ENCODE measurements around the gene ANK3. TPM values are rescaled to one million over a fixed set of nuclear protein-coding genes. Genes with fewer than 3 reads are reported as not detected.
A peak's percentile ranks its signal among the peaks of the same experiment; 100 is the strongest.

ANK3 gene
- polyA plus RNA-seq, 3 donors, result not detected

DNA sequence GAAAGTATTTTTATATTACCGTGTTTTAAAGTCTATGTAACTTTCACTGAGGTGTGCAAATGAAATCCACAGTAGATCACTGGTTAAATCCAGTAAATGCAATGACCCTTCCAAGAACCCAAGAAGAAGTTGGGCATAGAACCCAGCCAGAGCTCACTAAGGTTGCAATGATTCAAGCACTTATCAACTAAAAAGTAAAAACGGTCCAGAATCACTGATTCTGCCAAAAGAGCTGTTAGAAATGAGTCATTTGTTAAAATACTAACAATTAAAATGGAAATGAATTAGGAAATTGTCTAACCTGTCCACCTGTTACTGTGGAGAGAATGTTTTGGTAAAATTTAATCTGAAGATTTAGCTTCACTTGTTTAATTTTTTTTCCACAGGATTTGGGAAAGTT lies 74.4 kb downstream of the ANK3 start:
- Histone ChIP-seq H3K27ac (ENCODE audit: low read depth in 1 of 2, low read length in 2 of 2) (no peak overlapping the region), H3K4me1 (ENCODE audit: control insufficient read depth in 1 of 2, insufficient read depth in 2 of 2, low read length in 2 of 2) (no peaks in the 10 kb centered on the region), H4K20me1 (ENCODE audit: insufficient read depth, low read length) (no peaks in the 10 kb centered on the region), H3K4me3 (replicated peaks in 1 of 3; ENCODE audit: low read depth in 2 of 3, low read length in 3 of 3) (no peak overlapping the region), H3K79me2 (ENCODE audit: insufficient read depth, low read length) (no peaks in the 10 kb centered on the region), H3K4me2 (replicated peaks; ENCODE audit: extremely low read depth, low read length, poor library complexity, severe bottlenecking) (no peak overlapping the region), H3K36me3 (replicated peaks in 1 of 2; ENCODE audit: control insufficient read depth in 1 of 2, insufficient read depth in 2 of 2, low read length in 2 of 2) (no peaks in the 10 kb centered on the region), H3K27me3 (ENCODE audit: control insufficient read depth in 2 of 2, insufficient read depth in 2 of 2, low read length in 2 of 2) (no peaks in the 10 kb centered on the region), H3K9ac (ENCODE audit: insufficient read depth, low read length, poor library complexity, severe bottlenecking) (no peak overlapping the region), H3K9me3 (replicated peaks in 1 of 2; ENCODE audit: control insufficient read depth in 1 of 2, insufficient read depth in 1 of 2, low read length in 2 of 2) (no peaks in the 10 kb centered on the region), H2AFZ (ENCODE audit: insufficient read depth, low read depth, low read length, poor library complexity, severe bottlenecking) (no peak overlapping the region)
- TF ChIP-seq, protein P1, sequence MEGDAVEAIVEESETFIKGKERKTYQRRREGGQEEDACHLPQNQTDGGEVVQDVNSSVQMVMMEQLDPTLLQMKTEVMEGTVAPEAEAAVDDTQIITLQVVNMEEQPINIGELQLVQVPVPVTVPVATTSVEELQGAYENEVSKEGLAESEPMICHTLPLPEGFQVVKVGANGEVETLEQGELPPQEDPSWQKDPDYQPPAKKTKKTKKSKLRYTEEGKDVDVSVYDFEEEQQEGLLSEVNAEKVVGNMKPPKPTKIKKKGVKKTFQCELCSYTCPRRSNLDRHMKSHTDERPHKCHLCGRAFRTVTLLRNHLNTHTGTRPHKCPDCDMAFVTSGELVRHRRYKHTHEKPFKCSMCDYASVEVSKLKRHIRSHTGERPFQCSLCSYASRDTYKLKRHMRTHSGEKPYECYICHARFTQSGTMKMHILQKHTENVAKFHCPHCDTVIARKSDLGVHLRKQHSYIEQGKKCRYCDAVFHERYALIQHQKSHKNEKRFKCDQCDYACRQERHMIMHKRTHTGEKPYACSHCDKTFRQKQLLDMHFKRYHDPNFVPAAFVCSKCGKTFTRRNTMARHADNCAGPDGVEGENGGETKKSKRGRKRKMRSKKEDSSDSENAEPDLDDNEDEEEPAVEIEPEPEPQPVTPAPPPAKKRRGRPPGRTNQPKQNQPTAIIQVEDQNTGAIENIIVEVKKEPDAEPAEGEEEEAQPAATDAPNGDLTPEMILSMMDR (IDR thresholded peaks at IDR 0.05), result no peak
- H3K9me3 Mint-ChIP-seq, result peaks cover 0 to 3% (median 1%) of the 10 kb centered on the region in 7 donors
- H3K36me3 Mint-ChIP-seq, result no peaks in the 10 kb centered on the region
- H3K27me3 Mint-ChIP-seq (ENCODE audit: low read depth in 3 of 3), result no peaks in the 10 kb centered on the region
- no peaks in the 10 kb centered on the region for H3K4me1 Mint-ChIP-seq
- no peak for DNase-seq
- H3K27ac Mint-ChIP-seq, result no peak overlapping the region
- intact Hi-C loops (cut with micrococcal nuclease), result no loop called here
- no peak overlapping the region for H3K4me3 Mint-ChIP-seq
- no CpG with 5 or more reads among the region's 2 CpGs for WGBS (ENCODE audit: insufficient coverage)

DNA sequence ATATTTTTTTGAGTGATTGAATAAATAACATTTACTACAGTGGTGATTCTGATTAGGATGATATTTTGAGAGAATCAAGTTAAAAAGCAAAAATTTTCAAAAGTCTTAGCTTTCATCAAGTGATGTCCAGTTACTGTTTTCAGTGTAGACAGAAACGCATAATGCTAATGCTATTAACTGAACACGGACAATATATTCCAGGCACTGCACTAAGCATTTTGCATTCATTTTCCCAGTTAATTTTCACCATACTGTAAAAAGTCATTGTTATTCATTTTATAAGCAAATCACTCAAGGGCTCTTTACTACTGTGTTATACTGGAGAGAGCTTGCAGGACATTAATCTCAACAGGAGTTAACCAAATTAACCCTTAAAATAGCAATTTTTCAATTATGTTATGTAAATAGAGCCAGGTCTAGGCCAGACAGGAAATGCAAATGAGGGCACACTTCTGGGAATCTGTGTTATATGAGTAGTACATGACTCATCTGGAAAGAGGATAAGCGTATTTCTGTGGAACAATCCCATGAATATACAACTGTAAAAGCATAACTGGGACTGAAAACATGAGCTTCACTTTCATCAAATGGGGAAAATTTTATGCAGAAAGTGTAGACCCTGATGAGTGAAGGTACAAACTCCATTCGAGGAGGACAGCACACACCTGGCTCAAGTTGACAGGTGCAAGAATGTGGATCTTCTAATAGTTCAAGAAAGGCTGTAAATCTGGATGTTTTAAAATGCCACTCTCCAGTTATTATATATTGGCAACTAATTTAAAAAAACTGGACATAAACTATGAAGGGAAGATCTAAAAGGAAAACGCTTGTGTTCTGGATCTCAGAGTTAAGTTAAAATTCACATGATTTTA lies 75.4 kb downstream of the ANK3 start:
- no peak overlapping the region for H3K9ac ChIP-seq (ENCODE audit: insufficient read depth, low read length, poor library complexity, severe bottlenecking)
- WGBS (ENCODE audit: insufficient coverage), result no CpG with 5 or more reads among the region's 5 CpGs

More for the DNA sequence above, 75.4 kb downstream of the ANK3 start:
- TF ChIP-seq, protein P1 (IDR thresholded peaks at IDR 0.05), result no peak
- peak in 1 of 3 donors; percentile 2 for DNase-seq
- Histone ChIP-seq H3K9me3 (replicated peaks in 1 of 2; ENCODE audit: control insufficient read depth in 1 of 2, insufficient read depth in 1 of 2, low read length in 2 of 2) (no peaks in the 10 kb centered on the region), H3K4me2 (replicated peaks; ENCODE audit: extremely low read depth, low read length, poor library complexity, severe bottlenecking) (no peak overlapping the region), H2AFZ (ENCODE audit: insufficient read depth, low read depth, low read length, poor library complexity, severe bottlenecking) (no peak overlapping the region), H4K20me1 (ENCODE audit: insufficient read depth, low read length) (no peaks in the 10 kb centered on the region), H3K4me3 (replicated peaks in 1 of 3; ENCODE audit: low read depth in 2 of 3, low read length in 3 of 3) (no peak overlapping the region), H3K4me1 (ENCODE audit: control insufficient read depth in 1 of 2, insufficient read depth in 2 of 2, low read length in 2 of 2) (no peaks in the 10 kb centered on the region), H3K27ac (ENCODE audit: low read depth in 1 of 2, low read length in 2 of 2) (no peak overlapping the region), H3K27me3 (ENCODE audit: control insufficient read depth in 2 of 2, insufficient read depth in 2 of 2, low read length in 2 of 2) (no peaks in the 10 kb centered on the region), H3K36me3 (replicated peaks in 1 of 2; ENCODE audit: control insufficient read depth in 1 of 2, insufficient read depth in 2 of 2, low read length in 2 of 2) (no peaks in the 10 kb centered on the region), H3K79me2 (ENCODE audit: insufficient read depth, low read length) (no peaks in the 10 kb centered on the region)
- Mint-ChIP-seq H3K9me3 (peaks cover 0 to 3% (median 0%) of the 10 kb centered on the region in 7 donors), H3K4me3 (no peak overlapping the region), H3K27me3 (ENCODE audit: low read depth in 3 of 3) (no peaks in the 10 kb centered on the region), H3K4me1 (no peaks in the 10 kb centered on the region), H3K27ac (no peak overlapping the region), H3K36me3 (no peaks in the 10 kb centered on the region)
- intact Hi-C loops (cut with micrococcal nuclease), result no loop called here

Data from CD14-positive monocyte (primary cell).